HG02938 (cell line): ENCODE measurements around the gene DMXL1.
A peak's percentile ranks its signal among the peaks of the same experiment; 100 is the strongest.
"Not testable (repeated sequence)": the region's sequence is repeated elsewhere in the genome, so short reads cannot be mapped to it uniquely, and the experiment has no call there.

Experiments
- ATAC-seq: cut with Tn5 transposase; IDR thresholded peaks from one replicate; pipeline ENCODE4 v1.9.1; 2021; ENCODE audit warnings: mild to moderate bottlenecking, moderate library complexity; ENCODE audit not compliant: unreplicated experiment

The DMXL1 gene

GRCh38 chr5:119059740-119060255 is 11.1 kb upstream of the DMXL1 start:
- no peak for ATAC-seq

- peak; percentile 86 for ATAC-seq
These were observed 7.1 kb upstream of the DMXL1 start for GRCh38 chr5:119063579-119064379.

GRCh38 chr5:119067450-119067849 is 3.4 kb upstream of the DMXL1 start:
- no peak for ATAC-seq

GRCh38 chr5:119070578-119070827 is 384 bp upstream of the DMXL1 start:
- ATAC-seq: peak; percentile 60

GRCh38 chr5:119071561-119071995 is 691 bp downstream of the DMXL1 start:
- ATAC-seq: peak; percentile 2

- no peak for ATAC-seq
These were observed 1.6 kb downstream of the DMXL1 start for GRCh38 chr5:119072496-119072895.

- not testable (repeated sequence) for ATAC-seq
These were observed 3.0 kb downstream of the DMXL1 start for GRCh38 chr5:119073746-119074337.

- peak; percentile 40 for ATAC-seq
These were observed 3.5 kb downstream of the DMXL1 start for GRCh38 chr5:119074419-119074818.

- ATAC-seq: not testable (repeated sequence)
These were observed 4.4 kb downstream of the DMXL1 start for GRCh38 chr5:119075269-119075668.

GRCh38 chr5:119076080-119076479 is 5.2 kb downstream of the DMXL1 start:
- ATAC-seq: no peak

GRCh38 chr5:119077444-119077843 is 6.6 kb downstream of the DMXL1 start:
- no peak for ATAC-seq

GRCh38 chr5:119078071-119078846 is 7.4 kb downstream of the DMXL1 start:
- no peak for ATAC-seq

- ATAC-seq: no peak
These were observed 8.0 kb downstream of the DMXL1 start for GRCh38 chr5:119078861-119079260.

GRCh38 chr5:119079318-119079921 is 8.5 kb downstream of the DMXL1 start:
- ATAC-seq: peak; percentile 56

- no peak for ATAC-seq
These were observed 10.0 kb downstream of the DMXL1 start for GRCh38 chr5:119080936-119081335.

- ATAC-seq: no peak
These were observed 11.8 kb downstream of the DMXL1 start for GRCh38 chr5:119082691-119083090.

- ATAC-seq: peak; percentile 34
These were observed 12.8 kb downstream of the DMXL1 start for GRCh38 chr5:119083679-119084078.

- no peak for ATAC-seq
These were observed 17.6 kb downstream of the DMXL1 start for GRCh38 chr5:119088438-119088837.

GRCh38 chr5:119095611-119096010 is 24.7 kb downstream of the DMXL1 start:
- ATAC-seq: no peak

- ATAC-seq: no peak
These were observed 35.1 kb downstream of the DMXL1 start for GRCh38 chr5:119105971-119106370.

GRCh38 chr5:119112151-119112550 is 41.3 kb downstream of the DMXL1 start:
- no peak for ATAC-seq
